Ramos (cell line): ENCODE results near the gene CCDC82.

Experiments used
- in situ Hi-C: fragments of 300-500 bp; cut with MboI; formaldehyde crosslinking; loops from one replicate; pipeline ENCODE4 v1.14.3; 2022; ENCODE audit warnings: low sequenced_read_pairs; ENCODE audit not compliant: unreplicated experiment

CCDC82 gene

GRCh38 chr11:96389720-96390487 is at the start of gene CCDC82, which contains the start of gene JRKL:
Gene CCDC82 (minus strand): TSS chr11:96389912. CDS start chr11:96384747, 5,165 bp downstream.
Gene JRKL (plus strand): TSS chr11:96390013. CDS start chr11:96390650, 637 bp downstream.
- in situ Hi-C loops = loop anchor here (25.0 kb wide), 1 partner anchor 553 kb away; no protein-coding TSS in a partner anchor

- in situ Hi-C loops = loop anchor here (25.0 kb wide), 1 partner anchor 1820 kb away; no protein-coding TSS in a partner anchor
These were observed 42.9 kb upstream of the CCDC82 start for GRCh38 chr11:96432654-96433053.

GRCh38 chr11:96430668-96431067 is 41.0 kb upstream of the CCDC82 start:
- in situ Hi-C loops = loop anchor here (25.0 kb wide), 1 partner anchor 1818 kb away; no protein-coding TSS in a partner anchor

GRCh38 chr11:96424693-96425092 is 35.0 kb upstream of the CCDC82 start:
- in situ Hi-C loops = loop anchor here (25.0 kb wide), 2 partner anchors 1262 to 1812 kb away; no protein-coding TSS in a partner anchor

GRCh38 chr11:96413408-96413807 is 23.7 kb upstream of the CCDC82 start:
- in situ Hi-C loops = loop anchor here (25.0 kb wide), 1 partner anchor 1251 kb away; no protein-coding TSS in a partner anchor

GRCh38 chr11:96412761-96413381 is 23.2 kb upstream of the CCDC82 start:
- in situ Hi-C loops = loop anchor here (25.0 kb wide), 1 partner anchor 1251 kb away; no protein-coding TSS in a partner anchor

GRCh38 chr11:96411412-96411811 is 21.7 kb upstream of the CCDC82 start:
- in situ Hi-C loops = loop anchor here (25.0 kb wide), 1 partner anchor 1249 kb away; no protein-coding TSS in a partner anchor

GRCh38 chr11:96400697-96401096 is 11.0 kb upstream of the CCDC82 start:
- in situ Hi-C loops = loop anchor here (25.0 kb wide), 1 partner anchor 1238 kb away; no protein-coding TSS in a partner anchor

- in situ Hi-C loops = loop anchor here (25.0 kb wide), 1 partner anchor 561 kb away; no protein-coding TSS in a partner anchor
These were observed 8.2 kb upstream of the CCDC82 start for GRCh38 chr11:96397863-96398262.

- in situ Hi-C loops = loop anchor here (25.0 kb wide), 1 partner anchor 559 kb away; no protein-coding TSS in a partner anchor
These were observed 6.9 kb upstream of the CCDC82 start for GRCh38 chr11:96396637-96397036.

GRCh38 chr11:96394773-96395172 is 5.1 kb upstream of the CCDC82 start:
- in situ Hi-C loops = loop anchor here (25.0 kb wide), 1 partner anchor 557 kb away; no protein-coding TSS in a partner anchor

- in situ Hi-C loops = loop anchor here (25.0 kb wide), 1 partner anchor 557 kb away; no protein-coding TSS in a partner anchor
These were observed 4.1 kb upstream of the CCDC82 start for GRCh38 chr11:96393753-96394348.

GRCh38 chr11:96391698-96392307 is 2.1 kb upstream of the CCDC82 start:
- in situ Hi-C loops = loop anchor here (25.0 kb wide), 1 partner anchor 555 kb away; no protein-coding TSS in a partner anchor

GRCh38 chr11:96390488-96390792 is 728 bp upstream of the CCDC82 start:
- in situ Hi-C loops = loop anchor here (25.0 kb wide), 1 partner anchor 553 kb away; no protein-coding TSS in a partner anchor

- in situ Hi-C loops = loop anchor here (25.0 kb wide), 1 partner anchor 552 kb away; no protein-coding TSS in a partner anchor
These were observed 607 bp downstream of the CCDC82 start for GRCh38 chr11:96388891-96389719.

- in situ Hi-C loops = loop anchor here (25.0 kb wide), 1 partner anchor 548 kb away; no protein-coding TSS in a partner anchor
These were observed 4.5 kb downstream of the CCDC82 start for GRCh38 chr11:96385187-96385586.

GRCh38 chr11:96384156-96384555 is 5.6 kb downstream of the CCDC82 start:
- in situ Hi-C loops = loop anchor here (25.0 kb wide), 1 partner anchor 547 kb away; no protein-coding TSS in a partner anchor

- in situ Hi-C loops = loop anchor here (25.0 kb wide), 1 partner anchor 539 kb away; no protein-coding TSS in a partner anchor
These were observed 12.9 kb downstream of the CCDC82 start for GRCh38 chr11:96376796-96377195.

GRCh38 chr11:96373826-96374225 is 15.9 kb downstream of the CCDC82 start:
- in situ Hi-C loops = no loop called here
